Suprapubic skin (tissue), 4 donors: Measurements from ENCODE around the gene AMER3.

Experiments
- CTCF ChIP-seq, 2 donors: fragments of 200-600 bp in 1 of 2; fragments of 450-650 bp in 1 of 2; sonication (generic) in 1 of 2; IDR thresholded peaks; one replicate each; pipeline ENCODE4 v1.5.1; 2016 to 2019; ENCODE audit warnings: antibody characterized with exemption in 2 of 2, mild to moderate bottlenecking in 1 of 2, moderate library complexity in 1 of 2
- EP300 ChIP-seq: sonication (generic); formaldehyde crosslinking; IDR thresholded peaks from one replicate; pipeline ENCODE4 v1.6.1; 2017; ENCODE audit warnings: antibody characterized with exemption
- POLR2A ChIP-seq, 2 donors: fragments of 450-650 bp; IDR thresholded peaks; one replicate each; pipeline ENCODE4 v1.6.1; 2017; ENCODE audit warnings: antibody characterized with exemption in 2 of 2, mild to moderate bottlenecking in 2 of 2, moderate library complexity in 2 of 2
- POLR2AphosphoS5 ChIP-seq, 3 donors: sonication (generic); formaldehyde crosslinking; IDR thresholded peaks; one replicate each; pipeline ENCODE4 v1.6.1; 2017; ENCODE audit warnings: antibody characterized with exemption in 3 of 3

- TF ChIP-seq CTCF (IDR thresholded peaks at IDR 0.05) = no peak
- TF ChIP-seq POLR2AphosphoS5 (IDR thresholded peaks at IDR 0.05) = no peak
- no peak for TF ChIP-seq POLR2A (IDR thresholded peaks at IDR 0.05)
- no peak for TF ChIP-seq EP300
Observed at GRCh38 chr2:130798472-130799218, 43.3 kb downstream of the AMER3 start.
